ENCODE measurements around the gene SEC14L1.

SEC14L1 gene

DNA sequence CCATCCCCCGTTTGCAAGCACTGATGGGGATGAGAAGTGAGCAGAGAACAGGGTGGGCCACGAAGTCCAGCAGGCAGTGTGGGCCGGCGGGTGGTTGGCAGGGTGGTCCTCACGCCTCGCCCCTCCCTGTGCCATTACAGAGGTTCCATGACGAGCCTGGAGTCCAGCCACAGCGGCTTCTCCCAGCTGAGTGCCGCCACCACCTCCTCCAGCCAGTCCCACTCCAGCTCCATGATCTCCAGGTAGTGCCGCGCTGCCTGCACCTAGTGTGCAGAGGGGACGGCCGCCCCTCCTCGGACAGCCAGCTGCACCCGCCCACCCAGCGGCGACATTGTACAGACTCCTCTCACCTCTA is 73.0 kb downstream of the SEC14L1 start:
- DNase-seq (ENCODE audit: low read depth) = no peak
- H3K4me3 ChIP-seq (ENCODE audit: low read length) = no peak overlapping the region
- TF ChIP-seq, protein P1, sequence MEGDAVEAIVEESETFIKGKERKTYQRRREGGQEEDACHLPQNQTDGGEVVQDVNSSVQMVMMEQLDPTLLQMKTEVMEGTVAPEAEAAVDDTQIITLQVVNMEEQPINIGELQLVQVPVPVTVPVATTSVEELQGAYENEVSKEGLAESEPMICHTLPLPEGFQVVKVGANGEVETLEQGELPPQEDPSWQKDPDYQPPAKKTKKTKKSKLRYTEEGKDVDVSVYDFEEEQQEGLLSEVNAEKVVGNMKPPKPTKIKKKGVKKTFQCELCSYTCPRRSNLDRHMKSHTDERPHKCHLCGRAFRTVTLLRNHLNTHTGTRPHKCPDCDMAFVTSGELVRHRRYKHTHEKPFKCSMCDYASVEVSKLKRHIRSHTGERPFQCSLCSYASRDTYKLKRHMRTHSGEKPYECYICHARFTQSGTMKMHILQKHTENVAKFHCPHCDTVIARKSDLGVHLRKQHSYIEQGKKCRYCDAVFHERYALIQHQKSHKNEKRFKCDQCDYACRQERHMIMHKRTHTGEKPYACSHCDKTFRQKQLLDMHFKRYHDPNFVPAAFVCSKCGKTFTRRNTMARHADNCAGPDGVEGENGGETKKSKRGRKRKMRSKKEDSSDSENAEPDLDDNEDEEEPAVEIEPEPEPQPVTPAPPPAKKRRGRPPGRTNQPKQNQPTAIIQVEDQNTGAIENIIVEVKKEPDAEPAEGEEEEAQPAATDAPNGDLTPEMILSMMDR (IDR thresholded peaks at IDR 0.05; ENCODE audit: insufficient read depth, low read depth, low read length, missing control alignments) = no peak

DNA sequence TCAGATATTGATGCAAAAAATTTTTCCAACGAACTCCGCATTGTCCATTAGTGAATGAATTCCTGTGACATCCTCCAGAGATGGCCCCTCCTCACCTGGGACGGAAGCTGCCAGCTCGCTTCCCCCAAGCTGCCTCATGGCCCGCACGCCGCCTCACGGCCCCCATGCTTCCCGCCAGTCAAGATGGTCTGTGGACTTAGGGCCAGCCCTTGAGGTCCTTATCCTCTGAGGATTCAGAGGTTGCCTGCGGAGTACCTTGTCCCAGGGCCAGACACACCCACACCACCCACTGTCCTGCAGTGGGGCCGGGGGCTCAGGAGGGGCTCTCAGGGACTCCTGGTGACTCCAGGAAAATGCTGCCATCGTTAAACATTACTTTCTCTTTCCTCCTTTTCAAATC is 73.6 kb downstream of the SEC14L1 start:
- H3K4me3 ChIP-seq (ENCODE audit: low read length) = no peak overlapping the region
- DNase-seq (ENCODE audit: low read depth) = no peak
- TF ChIP-seq, protein P1 (IDR thresholded peaks at IDR 0.05; ENCODE audit: insufficient read depth, low read depth, low read length, missing control alignments) = no peak

DNA sequence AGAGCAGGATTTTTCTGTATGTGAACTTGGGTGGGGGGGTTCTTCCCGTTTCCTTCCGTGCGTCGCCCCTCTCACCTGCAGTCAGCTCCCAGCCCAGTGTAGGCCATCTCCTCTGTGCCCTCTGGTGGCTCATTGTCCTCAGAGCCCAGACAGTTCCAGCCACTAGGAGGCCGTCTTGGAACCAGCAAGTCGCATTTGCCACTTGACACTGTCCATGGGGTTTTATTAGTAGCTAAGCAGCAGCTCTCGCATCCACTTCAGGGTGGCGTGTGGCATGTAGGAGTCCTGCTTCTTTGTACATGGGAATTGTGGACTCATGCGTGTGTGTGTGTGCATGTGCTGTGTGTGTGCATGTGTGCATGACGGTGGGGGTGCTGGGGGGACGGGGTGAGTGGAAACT is 74.0 kb downstream of the SEC14L1 start:
- peak; percentile 41 for DNase-seq (ENCODE audit: low read depth)
- no peak overlapping the region for H3K4me3 ChIP-seq (ENCODE audit: low read length)
- TF ChIP-seq, protein P1 (IDR thresholded peaks at IDR 0.05; ENCODE audit: insufficient read depth, low read depth, low read length, missing control alignments) = peak; percentile 62

DNA sequence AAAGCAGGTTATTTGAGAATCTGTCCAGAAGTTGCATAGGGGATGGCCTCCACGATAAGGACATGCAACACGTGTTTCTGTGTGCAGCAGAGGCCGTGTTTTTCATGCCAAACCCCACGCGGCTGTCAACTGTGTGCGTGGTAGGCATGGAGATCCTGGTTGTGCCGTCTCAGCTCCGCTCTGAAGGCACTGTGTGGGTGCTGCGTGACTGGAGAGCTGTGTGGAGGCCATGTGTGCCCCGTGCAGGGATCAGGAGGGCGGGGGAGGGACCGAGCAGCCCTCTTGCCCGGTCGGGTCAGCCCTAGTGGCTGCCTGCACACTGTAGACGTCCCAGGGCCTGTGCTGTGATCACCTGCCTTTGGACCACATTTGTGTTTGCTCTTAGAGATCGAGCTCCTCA is 74.5 kb downstream of the SEC14L1 start:
- TF ChIP-seq, protein P1 (IDR thresholded peaks at IDR 0.05; ENCODE audit: insufficient read depth, low read depth, low read length, missing control alignments) = no peak
- DNase-seq (ENCODE audit: low read depth) = no peak
- H3K4me3 ChIP-seq (ENCODE audit: low read length) = no peak overlapping the region

DNA sequence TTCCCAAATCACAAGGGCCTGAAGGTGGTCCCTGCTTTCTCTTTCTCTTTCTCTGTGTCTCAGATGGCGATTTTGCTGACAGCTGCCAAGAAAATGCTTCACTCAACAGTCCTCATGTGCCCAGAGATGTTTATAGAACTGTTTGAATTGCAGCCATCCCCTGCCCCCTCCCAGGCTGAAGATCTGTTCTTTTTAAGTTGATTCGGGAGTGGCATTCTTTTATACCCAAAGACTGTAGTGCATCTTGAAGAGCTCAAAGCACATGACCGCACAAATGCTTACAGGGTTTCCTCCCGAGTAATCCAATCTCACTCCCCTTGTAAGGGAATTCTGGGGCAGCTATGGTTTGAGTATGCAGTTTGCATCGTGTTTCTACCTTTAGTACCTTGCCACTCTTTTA is 75.7 kb downstream of the SEC14L1 start:
- DNase-seq (ENCODE audit: low read depth) = no peak
- H3K4me3 ChIP-seq (ENCODE audit: low read length) = no peak overlapping the region
- TF ChIP-seq, protein P1 (IDR thresholded peaks at IDR 0.05; ENCODE audit: insufficient read depth, low read depth, low read length, missing control alignments) = no peak

DNA sequence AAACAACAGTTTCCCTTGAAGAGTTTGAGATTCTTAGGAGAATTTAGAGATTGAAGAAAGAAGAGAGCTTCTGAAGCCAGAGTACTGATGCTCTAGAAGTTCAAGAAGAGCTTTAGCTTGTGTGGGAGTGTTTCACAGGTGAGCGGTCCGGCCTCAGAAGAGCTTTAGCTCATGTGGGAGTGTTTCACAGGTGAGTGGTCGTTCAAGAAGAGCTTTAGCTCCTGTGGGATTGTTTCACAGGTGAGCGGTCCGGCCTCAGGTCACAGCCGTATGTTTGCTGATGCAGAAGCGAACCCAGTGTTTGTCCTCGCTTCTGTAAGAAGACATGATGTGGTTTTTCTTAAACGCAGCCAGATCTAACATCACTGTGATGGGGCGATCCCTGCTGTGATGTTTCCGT is 76.4 kb downstream of the SEC14L1 start:
- TF ChIP-seq, protein P1 (IDR thresholded peaks at IDR 0.05; ENCODE audit: insufficient read depth, low read depth, low read length, missing control alignments) = no peak
- H3K4me3 ChIP-seq (ENCODE audit: low read length) = no peak overlapping the region
- no peak for DNase-seq (ENCODE audit: low read depth)

DNA sequence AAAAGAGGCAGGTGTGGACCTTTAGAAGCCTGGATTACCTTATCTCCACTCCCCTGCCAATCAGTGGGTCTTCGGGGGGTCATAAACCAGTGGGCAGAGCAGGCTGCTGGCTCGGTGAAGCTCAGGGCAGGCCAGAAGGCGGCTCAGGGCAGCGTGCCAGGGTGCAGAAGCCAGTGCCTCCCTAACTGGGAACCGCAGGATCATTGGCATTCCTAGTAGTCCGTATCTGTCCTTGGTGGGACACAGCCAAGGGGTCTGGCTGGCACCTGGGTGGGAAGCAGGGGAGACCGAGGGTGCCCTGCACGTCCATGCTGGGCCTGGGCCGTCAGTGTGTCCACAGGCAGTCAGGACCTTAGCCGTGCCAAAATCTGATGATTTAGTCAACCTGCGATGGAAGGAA is 76.8 kb downstream of the SEC14L1 start:
- TF ChIP-seq, protein P1 (IDR thresholded peaks at IDR 0.05; ENCODE audit: insufficient read depth, low read depth, low read length, missing control alignments) = no peak
- no peak overlapping the region for H3K4me3 ChIP-seq (ENCODE audit: low read length)
- no peak for DNase-seq (ENCODE audit: low read depth)
